NCI-H82 (cell line): Measurements from ENCODE around the gene H19.

Source experiments
- DNase-seq: peaks from one replicate; lab custom pipeline; 2025; lab: John Stamatoyannopoulos, UW

H19 gene

GRCh38 chr11:1946812-1947484, 50.7 kb downstream of the H19 start, which contains the start of gene MRPL23:
Gene MRPL23, plus strand, starts transcription at chr11:1947332. Its CDS starts 31 bp downstream, at chr11:1947363.
- no peak for DNase-seq
